GM23338 (cell line): ENCODE results near the gene AEBP2.

Source experiments
- CREB1 ChIP-seq: fragments of 250-450 bp; sonication (Bioruptor Pico); IDR thresholded peaks from 2 replicates; pipeline ENCODE4 v1.5.0; 2020; ENCODE audit warnings: low read depth, mild to moderate bottlenecking, moderate library complexity
- EZH2phosphoT487 ChIP-seq: fragments of 200-600 bp; sonication (generic); IDR thresholded peaks from one replicate; pipeline ENCODE4 v1.8.1; 2018; ENCODE audit warnings: antibody characterized with exemption; ENCODE audit not compliant: unreplicated experiment
- NANOG ChIP-seq: IDR thresholded peaks from 2 replicates; pipeline ENCODE4 v1.6.1; 2016; ENCODE audit warnings: antibody characterized with exemption, borderline replicate concordance
- TF ChIP-seq, protein P1 (sequence below), 2 experiments: fragments of 200-600 bp in 1 of 2; sonication (generic) in 1 of 2; conservative IDR thresholded peaks; 2 replicates each; pipeline versions ENCODE4 v1.5.1 to v1.6.1; 2016 to 2017; ENCODE audit warnings: antibody characterized with exemption in 2 of 2, low read depth in 2 of 2, mild to moderate bottlenecking in 2 of 2, moderate library complexity in 1 of 2

DNA sequence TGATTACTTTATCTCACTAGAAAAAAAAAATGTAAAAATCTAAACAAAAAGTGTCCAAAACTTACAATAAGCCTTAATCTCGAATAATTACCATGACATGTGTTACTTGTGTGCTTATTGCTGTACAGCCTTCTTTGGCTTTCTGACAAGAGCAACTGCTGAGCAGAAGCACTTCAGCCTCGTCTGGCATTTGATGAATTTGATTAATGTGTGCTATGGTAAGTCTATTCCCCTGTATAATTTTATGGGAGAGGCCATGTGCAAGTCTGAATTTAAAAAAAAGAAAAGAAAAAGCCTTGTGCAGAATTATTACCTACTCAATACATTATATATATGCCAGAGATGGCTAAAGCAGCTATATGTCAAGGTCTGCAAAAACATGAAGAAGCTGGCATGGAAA is 113.9 kb downstream of the AEBP2 start:
- TF ChIP-seq EZH2phosphoT487 (no peak), NANOG (no peak), CREB1 (CRISPR knock-in tag) (no peak)
- TF ChIP-seq, protein P1, sequence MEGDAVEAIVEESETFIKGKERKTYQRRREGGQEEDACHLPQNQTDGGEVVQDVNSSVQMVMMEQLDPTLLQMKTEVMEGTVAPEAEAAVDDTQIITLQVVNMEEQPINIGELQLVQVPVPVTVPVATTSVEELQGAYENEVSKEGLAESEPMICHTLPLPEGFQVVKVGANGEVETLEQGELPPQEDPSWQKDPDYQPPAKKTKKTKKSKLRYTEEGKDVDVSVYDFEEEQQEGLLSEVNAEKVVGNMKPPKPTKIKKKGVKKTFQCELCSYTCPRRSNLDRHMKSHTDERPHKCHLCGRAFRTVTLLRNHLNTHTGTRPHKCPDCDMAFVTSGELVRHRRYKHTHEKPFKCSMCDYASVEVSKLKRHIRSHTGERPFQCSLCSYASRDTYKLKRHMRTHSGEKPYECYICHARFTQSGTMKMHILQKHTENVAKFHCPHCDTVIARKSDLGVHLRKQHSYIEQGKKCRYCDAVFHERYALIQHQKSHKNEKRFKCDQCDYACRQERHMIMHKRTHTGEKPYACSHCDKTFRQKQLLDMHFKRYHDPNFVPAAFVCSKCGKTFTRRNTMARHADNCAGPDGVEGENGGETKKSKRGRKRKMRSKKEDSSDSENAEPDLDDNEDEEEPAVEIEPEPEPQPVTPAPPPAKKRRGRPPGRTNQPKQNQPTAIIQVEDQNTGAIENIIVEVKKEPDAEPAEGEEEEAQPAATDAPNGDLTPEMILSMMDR (conservative IDR thresholded peaks at IDR 0.05; ENCODE audit: low read depth in 2 of 2), result no peak
